D341Med (cell line): Measurements from ENCODE around the gene SPTLC3.

Source experiments
- DNase-seq: peaks from one replicate; pipeline ENCODE4 v3.0.0; 2012; ENCODE audit warnings: low spot score

Gene SPTLC3

DNA sequence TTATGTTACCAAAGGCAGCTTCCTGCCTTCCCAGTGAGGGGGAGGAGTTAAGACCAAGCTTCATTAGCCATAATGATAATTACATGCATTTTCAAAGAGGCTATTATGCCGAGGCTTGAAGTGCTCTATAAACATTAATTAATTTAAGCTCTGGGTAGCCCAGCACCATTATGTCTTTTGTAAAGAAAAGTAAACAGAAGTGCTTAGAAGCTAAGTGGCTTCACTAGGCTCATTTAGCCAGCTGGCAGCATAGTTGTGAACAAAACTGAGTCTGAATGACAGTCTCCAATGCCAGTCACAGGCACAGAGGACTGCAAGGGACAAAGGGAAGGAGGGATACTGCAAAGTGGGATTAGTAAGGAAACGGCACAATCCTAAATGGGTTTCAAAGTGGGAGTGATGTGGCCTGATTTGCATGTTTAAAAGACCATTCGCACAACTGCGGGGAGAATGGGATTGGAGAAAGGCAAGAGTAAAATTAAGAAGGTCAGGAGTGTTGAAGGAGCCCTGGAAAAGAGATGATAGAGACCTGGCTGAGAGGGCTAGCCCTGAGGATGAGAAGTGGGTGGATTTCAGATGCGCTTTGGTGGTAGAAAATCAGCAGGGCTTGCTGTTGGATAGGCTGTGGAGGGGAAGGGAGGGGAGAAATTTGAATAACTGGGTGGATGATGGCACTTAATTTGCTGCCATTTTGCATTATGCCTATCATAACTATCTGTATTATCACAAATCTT is 192.2 kb downstream of the SPTLC3 start:
- DNase-seq: peak; percentile 66

DNA sequence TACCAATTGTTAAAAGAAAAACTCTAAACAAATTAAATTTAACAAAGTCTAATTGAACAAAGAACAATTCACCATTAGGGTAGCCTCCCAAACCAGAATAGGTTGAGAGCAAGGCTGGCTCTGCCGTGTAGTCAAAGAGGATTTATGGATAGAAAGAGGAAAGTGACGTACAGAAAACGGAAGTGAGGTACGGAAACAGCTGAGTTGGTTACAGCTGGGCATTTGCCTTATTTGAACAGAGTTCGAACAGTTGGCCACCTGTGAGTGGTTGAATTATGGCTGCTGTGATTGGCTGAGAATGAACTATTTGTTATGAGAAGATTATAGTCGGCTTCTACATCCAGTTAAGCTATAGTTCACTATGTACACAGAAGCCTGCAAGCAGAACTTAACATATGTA is 193.8 kb downstream of the SPTLC3 start:
- no peak for DNase-seq

DNA sequence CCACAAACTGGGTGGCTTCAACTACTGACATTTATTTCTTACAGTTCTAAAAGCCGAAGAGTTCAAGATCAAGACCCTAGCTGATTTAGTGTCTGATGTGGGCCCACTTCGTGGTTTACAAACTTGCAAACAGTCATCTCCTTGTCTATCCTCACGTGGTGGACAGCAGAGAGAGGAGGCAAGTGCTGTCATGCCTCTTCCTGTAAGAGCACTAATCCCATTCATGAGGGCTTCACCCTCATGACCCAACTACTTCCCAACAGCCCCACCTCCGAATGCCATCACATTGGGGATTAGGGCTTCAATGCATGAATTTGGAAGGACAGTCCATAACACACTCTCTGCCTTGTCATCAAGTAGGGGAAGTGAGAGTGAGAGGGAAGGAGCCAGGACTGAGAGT is 196.7 kb downstream of the SPTLC3 start:
- DNase-seq: no peak

DNA sequence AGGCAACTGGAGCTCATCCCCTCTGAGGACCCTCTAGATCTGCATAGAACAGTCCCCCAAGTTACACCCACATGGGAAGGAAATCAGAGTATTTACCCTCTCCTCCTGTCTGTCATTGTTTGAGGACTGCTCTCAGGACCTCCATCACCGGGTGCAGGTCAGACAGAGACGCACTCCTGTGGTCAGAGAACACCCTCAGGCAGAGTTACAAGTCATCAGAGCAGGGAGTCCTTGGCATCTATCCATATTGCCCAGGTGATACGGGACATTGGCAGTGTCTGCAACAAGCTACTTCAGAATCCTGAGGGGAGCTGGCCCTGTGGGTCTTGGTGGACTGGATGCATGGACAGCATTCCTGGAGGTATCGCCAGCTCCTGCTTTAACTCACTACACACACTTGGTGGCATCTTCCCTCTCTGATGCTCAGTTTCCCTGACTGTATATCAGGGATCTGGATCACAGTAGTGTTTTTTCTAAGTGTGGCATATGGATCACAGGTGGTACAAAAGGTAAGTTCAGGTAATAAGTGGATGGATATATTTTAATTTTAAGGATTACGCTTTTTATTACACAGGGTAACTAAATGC is 197.2 kb downstream of the SPTLC3 start:
- DNase-seq: no peak

DNA sequence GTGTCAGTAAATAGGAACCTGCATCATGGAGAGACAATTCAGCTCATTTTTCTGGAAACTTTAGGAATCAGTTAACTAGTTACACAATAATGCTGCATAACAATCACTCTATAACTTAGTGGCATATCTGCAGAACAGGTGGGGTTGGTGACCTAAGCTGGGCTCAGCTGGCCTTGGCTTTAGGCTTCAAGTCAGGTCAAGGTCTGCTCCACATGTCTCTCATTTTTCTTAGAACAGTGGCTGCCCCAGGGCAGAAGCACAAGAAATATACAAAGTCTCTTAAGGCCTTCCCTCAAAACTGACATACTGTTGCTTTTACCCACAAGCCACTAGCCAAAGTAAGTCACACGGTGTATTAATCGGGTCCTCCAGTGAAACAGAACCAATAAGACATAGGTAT is 198.2 kb downstream of the SPTLC3 start:
- no peak for DNase-seq

DNA sequence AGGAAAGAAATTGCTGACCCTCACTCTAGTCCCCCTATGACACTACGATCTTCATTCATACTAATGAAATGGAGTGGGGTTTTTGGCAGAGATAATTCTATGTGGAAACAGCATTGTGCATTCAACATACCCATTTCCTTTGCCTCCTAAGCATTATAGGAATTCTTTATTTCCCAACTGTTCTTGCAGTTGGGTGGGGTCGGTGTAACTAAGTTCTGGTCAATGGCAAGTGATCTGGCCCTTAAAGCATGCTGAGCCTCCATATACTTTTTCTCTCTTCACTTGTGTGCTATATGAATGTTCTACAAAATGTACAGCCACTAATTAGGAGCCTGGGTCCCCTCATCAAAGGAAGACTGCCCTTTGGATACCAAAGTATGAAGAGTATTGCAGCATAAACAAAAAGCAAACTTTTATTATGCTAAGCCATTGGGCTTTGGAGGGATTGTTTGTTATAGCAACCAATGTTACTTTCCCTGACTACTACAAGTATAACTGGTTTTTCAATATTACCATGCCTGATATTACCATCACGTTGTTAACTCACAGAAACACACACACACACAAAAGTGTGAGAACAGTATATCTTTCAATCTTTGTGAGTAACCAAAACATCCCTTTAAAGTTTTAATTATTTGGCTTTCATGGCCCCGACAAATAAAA is 203.3 kb downstream of the SPTLC3 start:
- DNase-seq: no peak

DNA sequence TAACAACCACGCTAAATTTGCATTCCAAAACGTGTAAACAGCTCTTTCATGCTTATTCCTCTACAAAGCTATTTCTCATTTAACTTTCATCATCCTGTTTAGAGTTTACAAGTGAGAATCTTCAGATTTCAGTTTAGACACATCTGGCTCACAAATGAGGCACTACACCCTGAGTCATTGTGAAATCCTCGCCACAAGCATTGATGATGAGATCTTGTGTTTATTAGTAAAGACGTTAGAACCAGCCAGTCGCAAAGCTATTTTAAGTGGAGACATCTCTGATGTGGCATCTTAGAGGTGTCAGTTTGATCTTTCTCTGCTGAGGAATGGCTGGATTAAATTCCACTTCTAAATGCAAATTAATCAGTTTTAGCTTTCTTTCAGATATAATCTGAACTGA is 204.0 kb downstream of the SPTLC3 start:
- DNase-seq: no peak

DNA sequence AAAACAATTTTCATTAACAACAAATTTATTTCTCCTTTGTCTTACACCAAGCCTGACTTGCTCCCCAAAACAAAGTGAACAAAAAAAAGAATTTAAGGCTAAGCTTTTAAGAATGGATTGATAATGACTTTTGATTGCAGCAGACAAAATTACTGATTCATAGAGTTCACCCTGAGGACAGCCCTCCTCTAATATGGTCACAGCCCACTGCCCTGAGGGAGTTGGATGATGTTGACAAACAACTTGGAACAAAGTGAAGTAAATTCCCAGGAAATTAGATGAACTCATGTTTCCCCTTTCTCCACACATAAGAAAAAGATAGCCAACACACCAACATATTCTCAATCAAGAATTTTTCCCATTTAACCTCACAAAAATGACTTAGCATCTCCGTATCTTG is 204.6 kb downstream of the SPTLC3 start:
- DNase-seq: no peak

DNA sequence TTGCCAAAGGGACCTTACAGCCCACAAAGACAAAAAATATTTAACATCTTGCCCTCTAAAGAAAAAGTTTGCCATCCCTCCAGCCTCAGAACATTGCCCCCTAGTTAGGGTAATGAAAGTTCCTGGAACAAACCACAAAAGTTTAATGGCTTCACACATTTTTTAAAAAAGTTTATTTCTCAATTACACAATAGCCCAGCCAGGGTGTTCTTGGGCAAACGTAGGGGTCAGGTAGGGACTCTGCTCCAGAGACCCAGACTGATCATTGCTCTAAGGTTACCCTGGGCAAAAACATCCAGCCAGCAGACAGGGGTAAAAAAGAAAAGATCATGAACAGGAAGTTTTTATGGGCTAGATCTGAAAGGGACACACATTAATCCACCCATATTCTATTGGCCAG is 207.8 kb downstream of the SPTLC3 start:
- DNase-seq: no peak
